OCI-LY3 (cell line): ENCODE data around the gene FAM222B.

Experiments used
- H2AFZ ChIP-seq: fragments of 200-600, 300-600 bp; shearing (Covaris generic); 2 replicates; pipeline ENCODE4 v1.6.0; 2014; ENCODE audit warnings: antibody characterized with exemption, low read depth, low read length
- H3K27ac ChIP-seq: fragments of 200-600, 300-600 bp; sonication (generic); 2 replicates; pipeline ENCODE4 v1.5.1; 2014; ENCODE audit warnings: mild to moderate bottlenecking, low read length, moderate library complexity, mixed read lengths
- H3K27me3 ChIP-seq: fragments of 200-600, 300-600 bp; sonication (generic); 2 replicates; pipeline ENCODE4 v1.6.1; 2014; ENCODE audit warnings: low read depth, low read length, mixed read lengths
- H3K36me3 ChIP-seq: fragments of 200-600, 300-600 bp; sonication (generic); replicated peaks from 2 replicates; pipeline ENCODE3; 2014; ENCODE audit warnings: low read depth, low read length, mixed read lengths
- H3K4me1 ChIP-seq: fragments of 300-600, 200-600 bp; sonication (generic); 2 replicates; pipeline ENCODE4 v1.6.1; 2014; ENCODE audit warnings: low read length, mixed read lengths
- H3K4me2 ChIP-seq: fragments of 200-600, 300-600 bp; sonication (generic); 2 replicates; pipeline ENCODE4 v1.6.1; 2014; ENCODE audit warnings: low read length, mixed read lengths
- H3K4me3 ChIP-seq: fragments of 300-600, 200-600 bp; sonication (generic); 2 replicates; pipeline ENCODE4 v1.5.1; 2014; ENCODE audit warnings: antibody characterized with exemption, mild to moderate bottlenecking, low read length, moderate library complexity
- H3K79me2 ChIP-seq: fragments of 300-600, 200-600 bp; shearing (Covaris generic); 2 replicates; pipeline ENCODE4 v1.6.1; 2014; ENCODE audit warnings: mild to moderate bottlenecking, low read length, mixed read lengths
- H3K9ac ChIP-seq: fragments of 300-600, 200-600 bp; shearing (Covaris generic); 2 replicates; pipeline ENCODE4 v1.6.0; 2014; ENCODE audit warnings: mild to moderate bottlenecking, low read length, moderate library complexity
- H3K9me3 ChIP-seq: fragments of 200-600, 300-600 bp; shearing (Covaris generic); 2 replicates; pipeline ENCODE4 v1.6.1; 2014; ENCODE audit warnings: low read length, mixed read lengths; ENCODE audit not compliant: insufficient read depth
- H4K20me1 ChIP-seq: fragments of 200-600, 300-600 bp; sonication (generic); 2 replicates; pipeline ENCODE4 v1.6.1; 2016; ENCODE audit warnings: low read length, mixed read lengths; ENCODE audit not compliant: insufficient read depth
- EZH2phosphoT487 ChIP-seq: fragments of 200-600 bp; shearing (Covaris generic); IDR thresholded peaks from 2 replicates; pipeline ENCODE4 v1.6.1; 2018; ENCODE audit warnings: antibody characterized with exemption, mixed run types, low read depth
- TF ChIP-seq, protein P1 (sequence below): fragments of 200-600, 300-600 bp; sonication (generic); IDR thresholded peaks from 2 replicates; pipeline ENCODE4 v1.5.1; 2014; ENCODE audit warnings: antibody characterized with exemption, low read length, low read depth

Gene FAM222B

DNA sequence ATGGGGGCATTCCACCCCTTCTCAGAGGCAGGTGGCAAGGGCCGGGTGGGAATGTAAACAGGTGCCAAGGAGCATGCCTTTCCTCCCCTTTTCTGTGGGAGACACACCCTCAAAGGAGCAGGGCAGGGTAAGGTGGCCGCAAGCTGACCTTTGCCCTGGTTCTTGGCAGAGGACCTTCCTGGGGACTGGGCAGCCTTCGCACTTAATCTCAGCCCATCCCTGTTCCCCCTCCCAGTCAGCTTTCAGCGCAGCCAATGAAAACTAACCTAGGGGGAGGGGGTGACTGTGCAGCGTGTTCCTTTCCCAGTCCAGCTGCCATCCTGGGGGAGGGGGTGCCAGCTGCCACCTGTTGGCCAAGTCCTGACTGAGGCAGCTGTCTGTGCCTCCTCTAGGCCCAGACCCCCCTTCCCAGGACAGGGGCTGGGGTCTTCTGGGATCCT lies 96.0 kb downstream of the FAM222B start:
- H3K27ac ChIP-seq, result peak overlapping the region; percentile 94
- no peaks in the 10 kb centered on the region for H3K27me3 ChIP-seq
- peak overlapping the region; percentile 100 for H3K9ac ChIP-seq
- TF ChIP-seq, protein P1, sequence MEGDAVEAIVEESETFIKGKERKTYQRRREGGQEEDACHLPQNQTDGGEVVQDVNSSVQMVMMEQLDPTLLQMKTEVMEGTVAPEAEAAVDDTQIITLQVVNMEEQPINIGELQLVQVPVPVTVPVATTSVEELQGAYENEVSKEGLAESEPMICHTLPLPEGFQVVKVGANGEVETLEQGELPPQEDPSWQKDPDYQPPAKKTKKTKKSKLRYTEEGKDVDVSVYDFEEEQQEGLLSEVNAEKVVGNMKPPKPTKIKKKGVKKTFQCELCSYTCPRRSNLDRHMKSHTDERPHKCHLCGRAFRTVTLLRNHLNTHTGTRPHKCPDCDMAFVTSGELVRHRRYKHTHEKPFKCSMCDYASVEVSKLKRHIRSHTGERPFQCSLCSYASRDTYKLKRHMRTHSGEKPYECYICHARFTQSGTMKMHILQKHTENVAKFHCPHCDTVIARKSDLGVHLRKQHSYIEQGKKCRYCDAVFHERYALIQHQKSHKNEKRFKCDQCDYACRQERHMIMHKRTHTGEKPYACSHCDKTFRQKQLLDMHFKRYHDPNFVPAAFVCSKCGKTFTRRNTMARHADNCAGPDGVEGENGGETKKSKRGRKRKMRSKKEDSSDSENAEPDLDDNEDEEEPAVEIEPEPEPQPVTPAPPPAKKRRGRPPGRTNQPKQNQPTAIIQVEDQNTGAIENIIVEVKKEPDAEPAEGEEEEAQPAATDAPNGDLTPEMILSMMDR, result no peak
- TF ChIP-seq EZH2phosphoT487, result no peak
- peaks cover 91% of the 10 kb centered on the region for H3K79me2 ChIP-seq
- peaks cover 67% of the 10 kb centered on the region for H4K20me1 ChIP-seq
- peak overlapping the region; percentile 100 for H3K4me2 ChIP-seq
- H2AFZ ChIP-seq, result no peak overlapping the region
- peak overlapping the region; percentile 99 for H3K4me3 ChIP-seq
- H3K9me3 ChIP-seq, result no peaks in the 10 kb centered on the region
- H3K36me3 ChIP-seq, result peaks cover 69% of the 10 kb centered on the region
- peaks cover 73% of the 10 kb centered on the region for H3K4me1 ChIP-seq

DNA sequence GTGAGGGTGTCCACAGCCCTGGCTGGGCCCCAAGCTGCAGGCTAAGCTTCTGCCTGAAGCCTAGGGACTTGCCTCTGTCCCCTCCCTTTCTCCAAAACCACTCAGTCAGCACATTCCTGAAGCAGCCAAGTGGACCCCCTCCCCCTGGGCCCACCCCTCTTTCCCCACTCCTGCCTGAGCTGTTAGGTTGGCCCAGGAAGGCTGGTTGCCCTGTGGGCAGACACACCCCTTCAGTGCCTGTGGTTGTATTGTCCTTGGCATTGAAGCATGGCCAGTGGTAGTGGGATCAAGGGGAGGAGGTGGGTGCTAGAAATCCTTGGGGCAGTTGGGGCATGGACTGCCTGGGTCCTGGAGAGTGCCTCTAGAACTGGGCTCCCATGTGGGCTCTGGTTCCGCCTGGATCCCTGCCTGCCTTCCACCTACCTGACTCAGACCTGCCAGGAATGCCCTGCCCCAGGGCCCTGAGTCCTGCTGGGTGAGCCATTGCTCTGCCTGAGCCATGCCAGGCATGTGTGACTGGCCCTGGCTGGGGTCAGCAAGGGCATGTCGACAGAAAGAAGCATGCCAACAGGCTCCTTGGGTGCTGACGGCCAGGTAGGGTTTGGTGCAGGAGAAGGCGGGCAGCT lies 96.7 kb downstream of the FAM222B start:
- Histone ChIP-seq H3K27ac (peak overlapping the region; percentile 94), H3K4me2 (peak overlapping the region; percentile 100), H2AFZ (no peak overlapping the region), H3K79me2 (peaks cover 84% of the 10 kb centered on the region), H3K9me3 (no peaks in the 10 kb centered on the region), H3K36me3 (peaks cover 64% of the 10 kb centered on the region), H4K20me1 (peaks cover 62% of the 10 kb centered on the region), H3K4me3 (peak overlapping the region; percentile 99), H3K27me3 (no peaks in the 10 kb centered on the region), H3K4me1 (peaks cover 77% of the 10 kb centered on the region), H3K9ac (peak overlapping the region; percentile 100)
- TF ChIP-seq EZH2phosphoT487, result no peak
- TF ChIP-seq, protein P1, result no peak

DNA sequence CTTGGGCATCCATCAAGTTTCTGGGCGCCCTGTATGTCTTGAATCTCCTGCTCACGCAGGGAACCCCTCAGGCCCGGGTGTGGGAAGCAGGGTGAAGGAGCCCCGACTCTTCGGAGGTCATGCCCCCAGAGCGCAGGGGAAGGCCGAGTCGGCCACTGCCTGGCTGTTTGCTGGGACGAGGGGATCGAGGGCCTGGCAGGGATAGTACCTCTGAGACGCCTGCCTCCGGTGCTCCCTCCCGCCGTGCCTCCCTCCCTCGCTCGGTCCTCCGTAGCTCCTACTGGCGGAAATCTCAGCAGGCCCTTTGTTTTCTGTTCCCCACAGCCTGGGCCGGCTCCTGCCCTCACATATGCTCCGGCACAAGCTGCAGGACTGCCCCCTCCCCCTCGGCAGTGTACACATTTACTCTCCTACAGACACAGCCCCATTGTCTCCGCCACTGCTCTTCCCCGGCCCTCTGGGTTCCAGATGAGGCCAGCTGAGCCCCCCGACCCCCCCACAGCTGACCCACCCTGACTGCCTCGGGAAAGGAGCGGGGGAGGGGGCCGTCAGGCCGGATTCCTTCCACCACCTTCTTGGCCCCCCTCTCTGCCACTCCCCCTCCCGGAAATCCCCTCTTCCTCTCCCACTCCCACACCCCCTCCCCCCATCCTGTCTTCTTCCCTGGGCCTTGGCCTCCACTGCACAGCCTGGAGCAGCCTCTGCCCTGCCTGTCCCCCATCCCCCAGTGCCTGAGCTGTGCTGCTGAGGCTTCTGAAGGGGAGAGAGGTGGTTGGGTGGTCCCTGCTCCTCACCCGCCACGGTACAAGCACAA lies 97.4 kb downstream of the FAM222B start:
- Histone ChIP-seq H3K9ac (peak overlapping the region; percentile 100), H3K27me3 (no peaks in the 10 kb centered on the region), H3K9me3 (no peaks in the 10 kb centered on the region), H3K4me3 (peak overlapping the region; percentile 99), H3K4me1 (peaks cover 78% of the 10 kb centered on the region), H3K79me2 (peaks cover 77% of the 10 kb centered on the region), H3K36me3 (peaks cover 64% of the 10 kb centered on the region), H3K27ac (peak overlapping the region; percentile 94), H4K20me1 (peaks cover 55% of the 10 kb centered on the region), H3K4me2 (peak overlapping the region; percentile 100), H2AFZ (no peak overlapping the region)
- TF ChIP-seq, protein P1, result no peak
- TF ChIP-seq EZH2phosphoT487, result no peak
